GM18868 (cell line): Measurements from ENCODE around the gene HS3ST6.
"Not testable (repeated sequence)": the region's sequence is repeated elsewhere in the genome, so short reads cannot be mapped to it uniquely, and the experiment has no call there.

Source experiments
- ATAC-seq: cut with Tn5 transposase; IDR thresholded peaks from one replicate; pipeline ENCODE4 v1.9.1; 2021; ENCODE audit warnings: mild to moderate bottlenecking, moderate library complexity; ENCODE audit not compliant: unreplicated experiment

Gene HS3ST6

GRCh38 chr16:1918351-1919326 lies at the start of gene HS3ST6:
TSS of gene HS3ST6 (minus strand) at chr16:1918415. CDS start at chr16:1918323, 92 bp downstream.
- ATAC-seq = no peak

GRCh38 chr16:1966460-1966859 lies 48.2 kb upstream of the HS3ST6 start, which contains the start of gene RNF151:
TSS of gene RNF151 (plus strand) at chr16:1966856. CDS start at chr16:1966882, 26 bp downstream.
- no peak for ATAC-seq

- no peak for ATAC-seq
Measured at GRCh38 chr16:1965396-1966001, 47.3 kb upstream of the HS3ST6 start.

- peak; percentile 90 for ATAC-seq
Measured at GRCh38 chr16:1964506-1965395, 46.5 kb upstream of the HS3ST6 start, which contains the start of gene RPS2. TSS of gene RPS2 (minus strand) at chr16:1964826. CDS start at chr16:1964625, 201 bp downstream.

- no peak for ATAC-seq
Measured at GRCh38 chr16:1963806-1964505, 45.7 kb upstream of the HS3ST6 start.

- ATAC-seq = not testable (repeated sequence)
Measured at GRCh38 chr16:1962161-1963153, 44.2 kb upstream of the HS3ST6 start.

GRCh38 chr16:1961651-1962067 lies 43.4 kb upstream of the HS3ST6 start:
- no peak for ATAC-seq

GRCh38 chr16:1960665-1961630 lies 42.7 kb upstream of the HS3ST6 start:
- ATAC-seq = no peak

GRCh38 chr16:1959269-1960039 lies 41.2 kb upstream of the HS3ST6 start, which contains the start of gene NDUFB10:
TSS of gene NDUFB10 (plus strand) at chr16:1959538. CDS start at chr16:1959625, 87 bp downstream.
- peak; percentile 56 for ATAC-seq

GRCh38 chr16:1958715-1959268 lies 40.6 kb upstream of the HS3ST6 start:
- ATAC-seq = no peak

GRCh38 chr16:1958143-1958491 lies 39.9 kb upstream of the HS3ST6 start:
- ATAC-seq = not testable (repeated sequence)

GRCh38 chr16:1957434-1958142 lies 39.4 kb upstream of the HS3ST6 start:
- ATAC-seq = not testable (repeated sequence)

GRCh38 chr16:1953734-1954133 lies 35.5 kb upstream of the HS3ST6 start:
- no peak for ATAC-seq

GRCh38 chr16:1950559-1950958 lies 32.3 kb upstream of the HS3ST6 start:
- ATAC-seq = no peak

GRCh38 chr16:1950047-1950446 lies 31.8 kb upstream of the HS3ST6 start:
- no peak for ATAC-seq

- no peak for ATAC-seq
Measured at GRCh38 chr16:1949507-1949906, 31.3 kb upstream of the HS3ST6 start.
